GM19025 (cell line): Measurements from ENCODE around the gene MS4A7.
"Not testable (repeated sequence)": the region's sequence is repeated elsewhere in the genome, so short reads cannot be mapped to it uniquely, and the experiment has no call there.

Experiments used
- ATAC-seq: cut with Tn5 transposase; IDR thresholded peaks from one replicate; pipeline ENCODE4 v1.9.1; 2021; ENCODE audit warnings: mild to moderate bottlenecking, low read depth, moderate library complexity; ENCODE audit not compliant: unreplicated experiment

The MS4A7 gene, protein sequence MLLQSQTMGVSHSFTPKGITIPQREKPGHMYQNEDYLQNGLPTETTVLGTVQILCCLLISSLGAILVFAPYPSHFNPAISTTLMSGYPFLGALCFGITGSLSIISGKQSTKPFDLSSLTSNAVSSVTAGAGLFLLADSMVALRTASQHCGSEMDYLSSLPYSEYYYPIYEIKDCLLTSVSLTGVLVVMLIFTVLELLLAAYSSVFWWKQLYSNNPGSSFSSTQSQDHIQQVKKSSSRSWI

DNA sequence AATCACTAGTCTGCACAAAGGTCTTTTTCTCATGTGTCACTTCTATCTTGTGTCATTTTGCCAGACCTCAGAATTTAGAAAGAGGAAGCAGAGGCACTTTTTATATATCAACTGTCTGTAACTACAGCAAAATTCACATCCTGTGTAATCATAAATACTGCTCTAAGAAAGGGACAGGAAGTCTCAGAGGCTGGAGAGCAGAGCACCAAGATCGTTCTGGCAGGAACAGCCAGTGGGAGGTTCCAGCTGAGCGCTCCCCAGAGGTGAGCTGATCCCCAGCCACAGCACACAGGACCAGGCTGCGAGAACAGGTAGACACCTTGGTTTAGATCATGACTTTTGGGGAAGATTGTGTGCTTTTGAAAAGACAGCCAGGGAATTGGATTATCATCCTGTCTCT, at the start of gene MS4A7:
TSS of gene MS4A7 (plus strand) at position 179 of the 400 bp plus-strand sequence. CDS start 4,610 bp downstream, outside the sequence.
- peak; percentile 74 for ATAC-seq

DNA sequence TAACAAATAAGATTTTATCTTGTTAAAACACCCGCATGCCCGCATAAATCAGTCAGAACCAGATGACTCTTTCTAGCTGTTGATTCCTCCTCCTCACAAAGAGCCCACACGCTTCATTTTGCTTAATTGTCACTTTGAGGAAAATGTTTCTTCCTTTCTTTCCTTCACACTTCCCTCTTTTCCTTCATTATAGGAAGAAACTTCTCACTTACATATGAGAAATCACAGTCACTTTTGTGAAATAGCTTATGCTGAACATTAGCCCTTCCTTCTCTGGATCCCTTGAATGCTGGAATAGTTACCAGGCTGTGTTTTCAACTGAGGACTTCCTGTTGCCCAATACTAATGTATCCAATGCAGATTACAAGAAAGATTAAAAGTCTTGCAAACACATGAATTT, 45.5 kb upstream of the MS4A7 start:
- ATAC-seq: no peak

DNA sequence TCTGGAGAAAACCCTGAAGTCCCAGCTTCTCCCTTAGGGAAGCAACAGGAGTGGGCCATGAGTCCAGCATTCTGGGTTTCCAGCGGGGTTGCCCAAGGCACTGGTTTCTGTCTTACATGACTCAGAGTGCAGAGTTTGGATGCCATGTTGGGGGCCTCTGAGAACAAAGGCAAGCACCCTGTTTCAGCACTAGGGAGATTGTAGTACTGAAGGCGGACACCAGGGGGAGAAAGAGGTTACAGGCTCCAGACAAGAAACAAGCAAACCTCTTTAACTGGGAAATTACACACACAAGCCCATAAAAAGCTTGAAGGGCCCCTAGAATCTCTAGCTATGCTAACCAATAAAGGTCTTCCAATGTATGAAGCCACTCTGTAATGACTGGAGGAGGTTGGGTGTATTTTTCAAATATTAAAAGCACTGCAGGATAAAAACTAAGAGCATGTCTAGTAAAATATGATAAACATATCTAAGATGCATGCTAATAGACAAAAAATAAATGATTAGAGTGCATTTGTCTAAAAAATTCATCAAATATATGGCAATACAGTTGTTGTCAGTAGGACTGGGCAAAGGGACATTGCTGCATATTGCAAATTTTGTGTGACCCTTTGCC, 44.2 kb upstream of the MS4A7 start:
- ATAC-seq: peak; percentile 41

DNA sequence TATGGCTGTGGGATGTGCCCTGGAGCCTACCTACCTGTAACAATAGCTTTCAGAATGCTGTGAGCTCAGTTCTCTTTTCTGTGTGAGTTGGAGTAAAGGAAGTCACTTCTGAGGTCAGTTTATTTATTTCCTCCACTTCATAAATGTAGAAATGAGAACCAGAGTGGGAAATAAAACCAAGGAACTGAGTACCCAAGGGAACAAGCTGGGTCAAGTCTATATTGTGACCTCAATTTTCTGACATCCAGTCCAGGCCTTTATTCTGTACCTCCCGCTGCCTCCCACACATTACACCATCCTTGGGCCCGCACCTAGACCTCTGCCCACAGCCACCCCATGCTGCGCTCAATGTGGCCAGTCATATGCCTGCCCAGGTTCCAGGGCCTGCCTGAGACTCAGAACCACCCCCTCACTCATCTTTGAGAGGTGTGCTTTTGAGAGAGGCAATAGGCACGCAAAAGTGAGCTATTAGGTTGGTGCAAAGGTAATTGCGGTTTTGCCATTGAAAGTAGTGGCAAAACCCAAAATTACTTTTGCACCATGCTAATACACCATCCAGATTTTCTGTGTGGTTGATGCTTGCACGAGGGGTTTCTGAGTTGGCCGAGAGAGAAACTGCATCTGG, 41.5 kb upstream of the MS4A7 start:
- ATAC-seq: no peak

DNA sequence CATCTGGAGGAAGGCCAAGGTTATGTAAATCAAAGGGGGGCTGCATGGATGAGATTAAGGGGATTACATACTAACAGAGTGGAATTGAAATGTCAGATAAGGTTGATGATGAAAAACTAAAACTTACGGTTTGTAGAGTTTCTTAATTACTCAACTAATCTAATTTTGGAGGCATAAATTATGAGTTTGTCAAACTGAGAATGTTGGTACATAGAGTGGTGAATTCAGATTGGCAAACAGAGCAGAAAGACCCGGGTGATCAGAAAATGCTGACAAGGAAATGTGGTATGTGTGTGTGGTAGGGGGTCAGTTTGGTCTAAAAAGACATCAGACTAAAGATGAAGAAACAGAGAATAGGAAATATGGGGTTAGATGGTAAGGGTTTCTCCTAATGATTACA, 40.3 kb upstream of the MS4A7 start:
- ATAC-seq: no peak

DNA sequence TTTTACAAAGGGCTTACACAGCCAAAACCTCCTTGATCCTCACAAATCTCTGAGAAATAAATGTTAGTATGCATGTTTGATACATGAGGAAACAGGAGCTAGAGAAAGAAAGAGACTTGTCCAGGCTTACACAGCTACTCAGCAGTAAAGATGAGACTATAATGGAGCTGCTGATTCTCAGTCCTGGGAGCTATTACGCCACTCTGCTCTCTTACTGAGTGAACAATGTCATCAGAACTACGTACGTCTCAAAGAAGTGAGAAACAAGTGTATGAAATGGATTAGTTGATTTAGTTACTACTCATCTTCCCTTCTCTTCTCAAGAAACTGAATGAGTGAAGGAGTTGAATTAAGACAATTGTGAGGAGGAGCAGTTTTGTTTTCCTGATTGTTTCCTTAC, 39.0 kb upstream of the MS4A7 start:
- ATAC-seq: no peak

DNA sequence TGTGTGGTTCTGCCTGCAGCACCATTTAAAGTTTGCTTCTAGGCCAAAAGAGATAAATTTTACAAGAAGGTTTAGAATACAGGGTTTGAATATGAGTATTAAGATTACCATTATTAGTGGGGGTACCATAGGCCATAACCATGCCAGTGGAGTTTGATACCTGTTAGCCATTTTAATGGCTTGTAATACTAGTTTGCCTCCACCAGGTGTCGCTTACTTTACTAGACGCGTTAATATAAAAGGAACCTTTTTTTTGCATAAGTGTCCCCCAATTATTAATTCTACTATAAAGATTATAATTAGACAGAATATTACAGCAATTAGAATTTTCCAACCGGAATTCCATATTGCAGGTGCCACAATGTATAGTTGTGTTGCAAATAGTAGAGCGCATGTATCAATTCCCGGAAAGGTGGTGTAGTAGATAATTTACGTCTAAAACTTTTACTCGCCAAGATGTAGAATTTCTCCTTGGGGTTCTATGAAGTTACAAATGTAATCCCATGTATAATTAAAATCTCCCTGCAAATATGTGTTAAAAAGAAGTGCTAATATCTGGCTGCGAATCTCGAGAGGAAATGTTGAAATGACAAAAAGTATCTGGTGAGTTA, 35.1 kb upstream of the MS4A7 start:
- no peak for ATAC-seq

DNA sequence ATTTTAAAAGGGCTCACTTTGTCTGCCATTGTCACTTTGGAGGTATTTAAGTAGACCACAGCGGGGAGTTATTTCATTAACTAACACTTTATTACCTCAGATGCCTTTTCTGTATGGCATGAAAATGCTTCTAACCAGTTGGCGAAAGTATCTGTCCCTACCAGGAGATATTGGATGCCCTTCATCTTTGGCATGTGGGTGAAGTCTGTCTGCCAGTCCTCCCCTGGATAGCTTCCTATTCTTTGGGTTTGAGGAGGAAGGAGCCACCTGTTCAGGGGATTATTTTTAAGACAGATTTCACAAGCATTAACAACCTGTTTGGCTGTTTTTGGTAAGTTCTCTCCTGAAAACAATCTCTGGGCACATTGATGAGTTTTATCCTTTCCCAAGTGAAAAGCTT, 34.2 kb upstream of the MS4A7 start:
- ATAC-seq: no peak

DNA sequence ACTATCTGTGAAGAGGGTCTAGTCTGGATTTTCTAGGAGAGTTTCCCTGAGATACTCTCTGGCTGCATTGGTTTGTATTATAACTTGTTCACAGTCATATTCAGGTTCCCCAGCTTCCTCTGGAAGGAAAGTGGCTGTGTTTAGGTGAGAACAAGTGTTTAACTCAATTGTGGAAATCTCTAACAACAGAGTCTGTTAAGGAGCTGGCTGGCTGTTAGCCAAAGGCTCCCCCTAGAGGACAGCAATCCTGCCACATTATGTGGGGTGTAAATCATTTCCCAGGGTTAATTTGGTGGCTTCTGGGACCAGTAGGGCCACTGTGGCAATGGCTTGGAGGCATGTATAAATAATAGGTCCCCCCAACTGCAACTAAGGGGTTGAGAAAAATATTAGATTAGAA, 32.8 kb upstream of the MS4A7 start:
- ATAC-seq: no peak

DNA sequence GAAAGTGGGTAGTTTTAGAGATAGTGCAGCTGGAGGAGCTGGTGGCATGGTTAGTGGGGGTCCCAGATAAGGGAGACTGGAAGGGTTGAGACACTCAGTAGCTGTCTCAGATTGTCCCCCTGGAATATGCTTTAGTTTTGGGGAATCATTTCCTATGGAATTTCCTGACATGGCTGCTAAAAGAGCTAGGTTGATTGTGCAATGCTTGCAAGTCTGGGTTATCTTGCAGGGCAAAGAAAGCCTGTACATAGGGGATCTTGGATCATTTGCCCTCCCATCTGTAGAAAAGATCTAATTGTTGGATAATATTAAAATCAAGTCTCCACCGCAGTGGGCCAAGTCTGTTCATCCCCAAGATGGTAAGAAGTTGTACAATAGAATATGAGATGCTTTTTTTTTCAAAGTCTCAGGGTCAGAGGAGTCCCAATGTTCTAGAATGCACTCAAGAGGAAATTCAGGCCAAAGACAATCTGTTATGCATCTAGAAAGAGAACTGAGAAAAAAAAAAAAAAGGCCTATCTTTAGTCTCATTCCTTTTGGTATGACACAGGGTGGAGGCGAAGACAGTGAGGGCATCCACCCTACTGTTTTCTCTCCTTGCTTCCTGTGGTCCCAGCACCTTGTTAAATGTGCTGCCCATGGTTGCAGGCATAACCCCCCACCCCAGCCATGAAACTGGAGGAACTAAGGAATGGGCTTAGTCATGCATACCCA, 31.1 kb upstream of the MS4A7 start:
- ATAC-seq: no peak

DNA sequence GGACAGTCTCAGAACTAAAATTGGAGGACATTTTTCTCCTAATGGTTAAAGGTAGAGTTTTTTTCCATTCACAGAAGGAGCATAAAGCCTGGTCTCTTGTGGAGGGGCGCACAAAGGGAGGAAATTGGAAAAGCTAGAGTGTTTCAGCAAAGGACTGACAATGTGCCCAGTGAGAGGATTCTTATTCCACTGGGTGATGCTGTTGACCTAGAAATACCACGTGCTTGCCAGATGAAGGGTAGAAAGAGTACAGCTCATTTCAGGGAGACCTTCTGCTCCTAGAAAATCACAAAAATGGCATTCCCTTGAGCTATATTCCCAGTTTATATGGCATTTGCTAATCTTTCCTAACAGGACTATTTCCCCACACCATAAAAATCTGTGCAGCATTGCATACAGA, 30.2 kb upstream of the MS4A7 start:
- ATAC-seq: no peak

DNA sequence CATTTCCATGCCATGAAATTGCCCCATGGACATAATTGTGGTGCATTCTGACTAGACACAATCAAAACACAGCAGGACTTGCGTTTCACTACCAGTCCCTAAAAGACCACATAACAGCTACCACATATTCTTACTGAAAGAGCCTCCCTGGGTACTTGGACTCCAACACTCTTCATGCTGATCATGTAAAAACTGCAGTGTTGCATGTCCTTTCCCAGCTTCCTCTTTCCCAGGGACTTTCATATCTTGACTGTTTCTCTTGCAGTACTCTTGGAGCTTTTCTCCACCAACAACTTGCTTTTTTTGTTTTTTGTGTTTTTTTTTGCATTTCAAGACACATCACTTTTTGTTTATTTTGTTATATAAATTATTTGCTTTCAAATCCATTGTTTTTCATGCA, 28.3 kb upstream of the MS4A7 start:
- no peak for ATAC-seq

DNA sequence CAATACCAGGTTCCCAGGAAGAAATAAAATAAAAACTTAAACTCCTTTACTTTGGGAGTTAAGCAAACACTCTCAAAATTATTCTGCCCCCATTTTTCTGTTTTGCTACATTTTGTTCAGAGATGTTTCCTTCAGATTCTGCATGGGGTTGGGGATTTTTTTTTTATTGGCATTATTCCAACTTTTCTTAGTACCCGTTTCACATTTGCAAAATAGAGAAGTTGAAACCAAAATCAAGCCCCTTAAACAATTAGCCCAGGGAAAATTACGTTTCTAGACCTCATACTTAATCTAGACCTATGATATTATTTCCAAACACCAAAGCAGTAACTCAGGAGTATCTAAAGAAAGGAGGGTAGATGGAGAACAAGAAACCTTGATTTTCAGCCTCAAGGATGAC, 20.6 kb upstream of the MS4A7 start:
- no peak for ATAC-seq

DNA sequence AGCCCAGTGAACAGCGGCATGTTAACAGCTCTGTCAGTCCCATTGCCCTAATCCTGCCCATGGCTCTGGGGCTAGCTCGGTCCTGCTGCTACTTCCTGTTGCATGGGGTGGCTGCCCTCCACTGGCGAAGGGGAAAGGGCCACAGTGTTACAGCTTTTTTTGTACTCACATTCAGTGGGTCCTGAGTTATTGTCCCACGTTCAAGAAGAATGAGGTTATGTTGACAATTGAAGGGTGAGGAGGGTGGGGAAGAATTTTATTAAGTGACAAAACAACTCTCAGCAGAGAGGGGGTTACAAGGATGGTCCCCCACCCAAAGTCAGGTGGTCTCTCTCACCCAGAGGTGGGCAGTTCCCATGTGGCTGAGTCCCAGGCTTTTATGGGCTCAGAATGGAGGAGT, 17.7 kb upstream of the MS4A7 start:
- no peak for ATAC-seq

DNA sequence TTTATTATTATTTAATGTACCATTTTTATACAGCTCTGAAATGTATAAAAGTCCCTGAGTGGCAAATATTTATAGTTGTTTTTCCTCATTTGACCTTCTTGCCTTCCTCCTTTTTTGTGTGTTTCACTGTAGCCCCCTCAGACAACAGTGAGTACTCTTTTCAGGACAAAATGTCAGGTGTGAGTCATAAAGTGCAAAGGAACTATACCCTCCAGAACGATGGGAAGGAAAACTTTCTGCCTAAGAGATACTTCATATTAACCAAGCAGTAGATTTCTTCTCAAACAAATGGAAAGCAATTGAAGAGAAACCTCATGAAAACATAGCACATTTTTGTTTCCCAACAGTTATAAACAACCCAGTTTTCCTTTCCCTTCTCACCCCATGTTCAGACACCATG, 16.1 kb upstream of the MS4A7 start:
- ATAC-seq: no peak

DNA sequence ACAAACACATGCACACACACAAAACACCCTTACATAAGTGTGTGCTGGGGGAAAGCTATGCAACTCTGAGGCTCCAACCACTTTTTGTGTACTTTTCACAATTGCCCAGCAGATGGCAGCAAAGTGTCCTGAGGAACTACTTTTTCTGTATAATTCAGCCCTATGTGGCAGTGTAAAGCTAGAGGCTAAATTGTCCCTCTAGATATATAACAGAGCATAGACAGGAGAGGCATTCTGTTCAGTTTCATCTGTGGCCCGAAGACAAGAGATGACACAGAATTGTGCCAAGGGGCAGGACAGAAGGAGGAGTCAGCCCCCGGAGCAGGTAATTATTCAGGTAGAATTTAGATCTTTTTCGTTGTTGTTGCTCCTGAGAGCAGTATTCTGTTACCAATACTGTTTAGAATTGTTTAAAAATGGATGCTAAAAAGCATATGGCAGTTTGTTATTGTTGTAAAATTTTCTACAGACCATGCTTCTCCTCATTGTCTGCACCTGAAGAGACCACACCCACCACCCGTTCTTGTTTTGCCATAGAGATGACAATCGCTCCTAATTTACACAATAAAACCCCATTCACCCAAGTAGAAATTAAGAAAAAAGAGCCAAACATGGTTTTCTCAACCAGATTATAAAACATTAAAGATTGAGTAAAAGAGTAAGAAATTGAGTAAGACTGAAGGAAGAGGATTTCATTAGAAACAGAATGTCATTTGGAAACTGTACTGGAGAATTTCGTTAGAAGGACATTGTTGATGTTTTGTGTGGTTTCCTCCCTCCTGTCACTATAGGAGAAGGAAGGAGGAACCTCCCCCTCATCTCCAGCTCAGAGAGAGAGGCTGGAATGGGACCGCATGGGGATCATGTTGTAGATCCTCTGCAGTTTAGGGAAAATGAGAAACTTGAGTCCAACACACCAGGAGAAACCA, 14.5 kb upstream of the MS4A7 start:
- ATAC-seq: peak; percentile 43

DNA sequence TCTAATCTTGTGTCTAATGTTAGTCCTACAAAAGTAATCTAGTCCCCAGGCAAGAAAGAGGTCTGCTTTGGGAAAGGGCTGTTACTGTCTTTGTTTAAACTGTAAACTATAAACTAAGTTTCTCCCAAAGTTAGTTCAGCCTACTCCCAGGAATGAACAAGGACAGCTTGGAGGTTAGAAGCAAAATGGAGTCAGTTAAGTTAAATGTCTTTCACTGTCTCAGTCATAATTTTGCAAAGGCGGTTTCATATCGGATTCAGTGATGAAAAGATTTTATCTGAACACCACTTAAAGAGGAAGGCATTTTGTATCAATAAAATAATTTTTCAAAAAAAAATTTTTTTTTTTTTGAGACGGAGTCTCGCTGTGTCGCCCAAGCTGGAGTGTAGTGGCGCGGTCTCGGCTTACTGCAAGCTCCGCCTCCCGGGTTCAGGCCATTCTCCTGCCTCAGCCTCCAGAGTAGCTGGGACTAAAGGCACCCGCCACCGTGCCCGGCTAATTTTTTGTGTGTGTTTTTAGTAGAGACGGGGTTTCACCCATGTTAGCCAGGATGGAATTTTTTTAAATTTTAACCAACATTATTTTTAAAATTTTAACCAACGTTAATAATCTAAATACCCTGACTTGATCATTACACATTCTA, 11.9 kb upstream of the MS4A7 start:
- ATAC-seq: not testable (repeated sequence)

DNA sequence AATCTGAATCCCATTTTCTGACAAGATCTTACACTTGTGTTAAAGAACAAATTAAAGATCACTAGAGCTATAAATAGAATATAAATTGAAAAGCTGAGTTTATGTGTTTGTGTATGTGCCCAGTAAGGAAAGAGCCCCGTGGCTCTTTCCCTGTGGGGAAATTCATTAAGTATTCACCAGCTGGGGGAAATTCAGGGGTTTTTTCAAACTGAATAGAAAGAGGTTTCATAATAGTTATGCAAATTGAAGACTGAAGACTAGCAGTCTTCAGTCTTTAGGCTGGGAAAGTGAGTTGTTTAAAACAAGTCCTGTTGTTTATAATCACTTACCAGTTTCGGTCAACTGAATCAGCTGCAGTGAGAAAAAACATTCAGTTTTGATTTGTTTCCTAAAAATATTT, 11.3 kb upstream of the MS4A7 start:
- peak; percentile 86 for ATAC-seq

DNA sequence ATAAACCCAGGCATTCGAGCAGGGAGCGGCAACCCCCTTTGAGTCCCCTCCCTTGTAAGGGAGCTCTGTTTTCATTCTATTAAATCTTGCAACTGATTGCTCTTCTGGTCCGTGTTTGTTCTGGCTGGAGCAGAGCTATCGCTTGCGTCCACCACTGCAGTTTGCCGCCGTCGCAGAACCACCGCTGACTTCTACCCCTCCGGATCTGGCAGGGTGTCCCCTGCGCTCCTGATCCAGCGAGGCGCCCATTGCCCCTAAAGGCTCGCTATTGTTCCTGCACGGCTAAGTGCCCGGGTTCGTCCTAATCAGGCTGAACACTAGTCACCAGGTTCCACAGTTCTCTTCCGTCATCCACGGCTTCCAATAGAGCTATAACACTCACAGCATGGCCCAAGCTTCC, 10.4 kb upstream of the MS4A7 start:
- ATAC-seq: no peak
